AG09309 (cell line): ENCODE measurements around the gene ENTPD6.

ENCODE experiments used
- DNase-seq: peaks from one replicate; pipeline ENCODE4 v3.0.0-alpha.2; 2010; ENCODE audit warnings: low read depth
- H3K4me3 ChIP-seq: 2 replicates; pipeline ENCODE4 v1.5.1; 2011; ENCODE audit warnings: mild to moderate bottlenecking, low read depth, low read length, moderate library complexity; ENCODE audit not compliant: control insufficient read depth
- TF ChIP-seq, protein P1 (sequence below): IDR thresholded peaks from 2 replicates; pipeline ENCODE4 v1.5.1; 2011; ENCODE audit warnings: mild to moderate bottlenecking, low read depth, low read length, inconsistent platforms; ENCODE audit not compliant: insufficient read depth, control insufficient read depth; ENCODE audit errors: missing control alignments

Gene ENTPD6

DNA sequence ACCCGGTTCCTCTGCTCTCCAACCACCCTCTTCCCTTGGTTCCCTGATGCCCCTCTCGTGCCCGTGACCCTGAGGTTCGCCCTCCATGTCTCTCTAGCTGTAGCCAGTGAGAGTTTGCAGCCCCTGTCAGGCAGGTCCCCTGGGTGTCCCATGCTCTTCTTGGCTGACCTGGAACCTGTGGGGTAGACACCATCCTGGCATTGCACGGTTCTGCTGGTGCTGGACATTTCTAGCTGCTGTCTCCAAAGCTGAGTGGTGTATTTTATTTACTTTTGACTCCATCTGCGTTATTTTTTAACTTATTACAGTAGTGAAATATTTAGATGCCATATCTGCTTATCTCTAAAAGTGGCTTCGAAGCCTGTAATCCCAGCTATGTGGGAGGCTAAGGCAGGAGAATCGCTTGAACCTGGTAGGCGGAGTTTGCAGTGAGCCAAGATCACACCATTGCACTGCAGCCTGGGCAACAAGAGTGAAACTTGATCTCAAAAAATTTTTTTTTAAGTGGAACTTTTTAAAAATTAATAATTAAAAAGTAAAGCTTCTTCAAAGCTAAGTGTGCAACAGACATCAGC is 12.5 kb downstream of the ENTPD6 start:
- no peak for DNase-seq
- H3K4me3 ChIP-seq: no peak overlapping the region
- TF ChIP-seq, protein P1, sequence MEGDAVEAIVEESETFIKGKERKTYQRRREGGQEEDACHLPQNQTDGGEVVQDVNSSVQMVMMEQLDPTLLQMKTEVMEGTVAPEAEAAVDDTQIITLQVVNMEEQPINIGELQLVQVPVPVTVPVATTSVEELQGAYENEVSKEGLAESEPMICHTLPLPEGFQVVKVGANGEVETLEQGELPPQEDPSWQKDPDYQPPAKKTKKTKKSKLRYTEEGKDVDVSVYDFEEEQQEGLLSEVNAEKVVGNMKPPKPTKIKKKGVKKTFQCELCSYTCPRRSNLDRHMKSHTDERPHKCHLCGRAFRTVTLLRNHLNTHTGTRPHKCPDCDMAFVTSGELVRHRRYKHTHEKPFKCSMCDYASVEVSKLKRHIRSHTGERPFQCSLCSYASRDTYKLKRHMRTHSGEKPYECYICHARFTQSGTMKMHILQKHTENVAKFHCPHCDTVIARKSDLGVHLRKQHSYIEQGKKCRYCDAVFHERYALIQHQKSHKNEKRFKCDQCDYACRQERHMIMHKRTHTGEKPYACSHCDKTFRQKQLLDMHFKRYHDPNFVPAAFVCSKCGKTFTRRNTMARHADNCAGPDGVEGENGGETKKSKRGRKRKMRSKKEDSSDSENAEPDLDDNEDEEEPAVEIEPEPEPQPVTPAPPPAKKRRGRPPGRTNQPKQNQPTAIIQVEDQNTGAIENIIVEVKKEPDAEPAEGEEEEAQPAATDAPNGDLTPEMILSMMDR: no peak

- DNase-seq: no peak
- TF ChIP-seq, protein P1: no peak
- no peak overlapping the region for H3K4me3 ChIP-seq
These were observed 13.9 kb downstream of the ENTPD6 start for GRCh38 chr20:25209400-25209799.

- H3K4me3 ChIP-seq: no peak overlapping the region
- TF ChIP-seq, protein P1: no peak
- DNase-seq: no peak
These were observed 14.4 kb downstream of the ENTPD6 start for GRCh38 chr20:25209911-25210310.

- TF ChIP-seq, protein P1: no peak
- no peak overlapping the region for H3K4me3 ChIP-seq
- no peak for DNase-seq
These were observed 15.8 kb downstream of the ENTPD6 start for GRCh38 chr20:25211273-25211672.

- no peak overlapping the region for H3K4me3 ChIP-seq
- TF ChIP-seq, protein P1: no peak
- no peak for DNase-seq
These were observed 16.7 kb downstream of the ENTPD6 start for GRCh38 chr20:25212242-25212641.

GRCh38 chr20:25213566-25214425 is 18.3 kb downstream of the ENTPD6 start:
- no peak for DNase-seq
- H3K4me3 ChIP-seq: no peak overlapping the region
- TF ChIP-seq, protein P1: no peak
